Hepatocyte (in vitro differentiated cells): ENCODE measurements around the gene SETD3.

Experiments used
- CTCF ChIP-seq: fragments of 200-600 bp; sonication (generic); IDR thresholded peaks from 2 replicates; pipeline ENCODE4 v1.5.1; 2016; ENCODE audit warnings: antibody characterized with exemption, mild to moderate bottlenecking; ENCODE audit not compliant: poor library complexity
- EZH2 ChIP-seq: fragments of 200-600 bp; sonication (generic); IDR thresholded peaks from 2 replicates; pipeline ENCODE4 v1.6.1; 2016; ENCODE audit warnings: antibody characterized with exemption, mild to moderate bottlenecking, borderline replicate concordance
- EZH2phosphoT487 ChIP-seq: fragments of 200-600 bp; sonication (generic); IDR thresholded peaks from one replicate; pipeline ENCODE4 v1.6.1; 2018; ENCODE audit warnings: antibody characterized with exemption, mild to moderate bottlenecking, low read depth, moderate library complexity; ENCODE audit not compliant: unreplicated experiment, severe bottlenecking

DNA sequence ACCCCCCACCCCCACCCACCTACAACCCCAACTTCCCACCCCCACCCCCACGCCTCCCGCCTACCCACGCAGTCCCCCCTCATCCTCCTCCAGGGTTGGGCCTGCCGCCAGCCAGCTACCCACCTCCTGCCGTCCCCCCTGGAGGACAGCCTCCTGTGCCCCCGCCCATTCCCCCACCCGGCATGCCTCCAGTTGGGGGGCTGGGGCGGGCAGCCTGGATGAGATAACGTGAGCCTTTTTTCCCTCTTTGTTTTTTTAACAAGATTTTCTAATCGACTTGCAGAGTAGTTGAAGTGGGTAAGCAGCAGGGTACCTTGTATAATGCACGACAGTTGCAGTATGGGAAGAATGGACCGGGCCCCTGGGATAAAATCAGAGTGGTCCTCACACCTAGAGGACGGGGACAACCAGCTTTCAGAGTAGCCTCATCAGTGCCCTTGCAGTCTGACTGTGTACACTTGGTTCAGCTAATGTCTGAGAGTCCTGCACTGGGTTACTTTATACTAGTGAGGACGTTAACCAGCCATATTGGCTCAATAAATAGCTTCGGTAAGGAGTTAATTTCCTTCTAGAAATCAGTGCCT, 30.0 kb upstream of the SETD3 start:
- TF ChIP-seq CTCF, result no peak
- TF ChIP-seq EZH2phosphoT487, result no peak
- TF ChIP-seq EZH2, result no peak
